HL-60 (cell line): ENCODE data around the gene MAGEA10.

Source experiments
- DNase-seq, 2 experiments: peaks; one replicate each; pipeline ENCODE4 v3.0.0-alpha.2; 2010 to 2020; ENCODE audit warnings: low read depth in 1 of 2, low spot score in 1 of 2
- H3K27ac ChIP-seq: fragments of 250-450 bp; sonication (Bioruptor Pico); replicated peaks from 2 replicates; pipeline ENCODE4 v1.5.1; 2020; ENCODE audit warnings: mild to moderate bottlenecking, moderate library complexity
- H3K27me3 ChIP-seq: fragments of 250-450 bp; sonication (Bioruptor Pico); 2 replicates; pipeline ENCODE4 v1.5.1; 2021; ENCODE audit warnings: mild to moderate bottlenecking, moderate library complexity; ENCODE audit not compliant: insufficient read depth, poor library complexity, severe bottlenecking
- H3K4me3 ChIP-seq: replicated peaks from 2 replicates; pipeline ENCODE4 v1.5.1; 2011; ENCODE audit warnings: mild to moderate bottlenecking, control low read depth, low read length; ENCODE audit not compliant: insufficient read depth
- GABPA ChIP-seq: IDR thresholded peaks from 2 replicates; pipeline ENCODE4 v1.6.1; 2012; ENCODE audit warnings: low read depth
- POLR2AphosphoS5 ChIP-seq: IDR thresholded peaks from 2 replicates; pipeline ENCODE4 v1.6.1; 2012; ENCODE audit warnings: low read depth
- SPI1 ChIP-seq: IDR thresholded peaks from 2 replicates; pipeline ENCODE4 v1.6.1; 2012; ENCODE audit warnings: low read depth, mild to moderate bottlenecking, borderline replicate concordance
- TF ChIP-seq, protein P1 (sequence below): IDR thresholded peaks from 2 replicates; pipeline ENCODE4 v1.6.1; 2012; ENCODE audit warnings: low read depth; ENCODE audit not compliant: insufficient replicate concordance
- TF ChIP-seq, protein P2 (sequence below): IDR thresholded peaks from one replicate; pipeline ENCODE4 v1.5.1; 2011; ENCODE audit warnings: low read length, control low read depth, inconsistent platforms; ENCODE audit not compliant: insufficient read depth

Gene MAGEA10

DNA sequence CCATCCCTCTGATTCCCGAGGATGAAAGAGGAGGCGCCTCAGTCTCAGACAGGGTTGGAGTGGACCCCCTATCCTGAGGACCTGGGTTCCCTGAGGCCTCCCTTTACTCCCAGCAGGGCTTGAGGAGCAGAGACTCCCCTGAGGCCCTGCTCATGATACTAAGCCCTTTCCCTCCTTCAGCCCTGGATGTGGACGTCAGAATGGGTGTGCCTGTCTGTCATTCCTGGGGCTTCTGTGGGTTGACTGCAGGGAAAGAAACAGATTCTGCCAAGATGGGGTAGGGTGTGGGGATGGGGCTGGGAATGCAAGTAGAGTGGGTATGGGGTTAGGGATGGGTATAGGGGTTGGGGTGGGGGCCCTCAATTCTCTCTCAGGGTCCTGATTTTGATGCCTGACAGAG, 21.1 kb downstream of the MAGEA10 start:
- no peak overlapping the region for H3K27ac ChIP-seq
- H3K27me3 ChIP-seq = no peaks in the 10 kb centered on the region
- TF ChIP-seq, protein P1, sequence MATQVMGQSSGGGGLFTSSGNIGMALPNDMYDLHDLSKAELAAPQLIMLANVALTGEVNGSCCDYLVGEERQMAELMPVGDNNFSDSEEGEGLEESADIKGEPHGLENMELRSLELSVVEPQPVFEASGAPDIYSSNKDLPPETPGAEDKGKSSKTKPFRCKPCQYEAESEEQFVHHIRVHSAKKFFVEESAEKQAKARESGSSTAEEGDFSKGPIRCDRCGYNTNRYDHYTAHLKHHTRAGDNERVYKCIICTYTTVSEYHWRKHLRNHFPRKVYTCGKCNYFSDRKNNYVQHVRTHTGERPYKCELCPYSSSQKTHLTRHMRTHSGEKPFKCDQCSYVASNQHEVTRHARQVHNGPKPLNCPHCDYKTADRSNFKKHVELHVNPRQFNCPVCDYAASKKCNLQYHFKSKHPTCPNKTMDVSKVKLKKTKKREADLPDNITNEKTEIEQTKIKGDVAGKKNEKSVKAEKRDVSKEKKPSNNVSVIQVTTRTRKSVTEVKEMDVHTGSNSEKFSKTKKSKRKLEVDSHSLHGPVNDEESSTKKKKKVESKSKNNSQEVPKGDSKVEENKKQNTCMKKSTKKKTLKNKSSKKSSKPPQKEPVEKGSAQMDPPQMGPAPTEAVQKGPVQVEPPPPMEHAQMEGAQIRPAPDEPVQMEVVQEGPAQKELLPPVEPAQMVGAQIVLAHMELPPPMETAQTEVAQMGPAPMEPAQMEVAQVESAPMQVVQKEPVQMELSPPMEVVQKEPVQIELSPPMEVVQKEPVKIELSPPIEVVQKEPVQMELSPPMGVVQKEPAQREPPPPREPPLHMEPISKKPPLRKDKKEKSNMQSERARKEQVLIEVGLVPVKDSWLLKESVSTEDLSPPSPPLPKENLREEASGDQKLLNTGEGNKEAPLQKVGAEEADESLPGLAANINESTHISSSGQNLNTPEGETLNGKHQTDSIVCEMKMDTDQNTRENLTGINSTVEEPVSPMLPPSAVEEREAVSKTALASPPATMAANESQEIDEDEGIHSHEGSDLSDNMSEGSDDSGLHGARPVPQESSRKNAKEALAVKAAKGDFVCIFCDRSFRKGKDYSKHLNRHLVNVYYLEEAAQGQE = no peak
- no peak for TF ChIP-seq POLR2AphosphoS5
- no peak overlapping the region for H3K4me3 ChIP-seq
- DNase-seq = no peak

GRCh38 chrX:152108527-152108926, 29.9 kb downstream of the MAGEA10 start:
- no peak for DNase-seq
- no peak overlapping the region for H3K4me3 ChIP-seq
- no peaks in the 10 kb centered on the region for H3K27me3 ChIP-seq
- H3K27ac ChIP-seq = no peak overlapping the region
- TF ChIP-seq, protein P2, sequence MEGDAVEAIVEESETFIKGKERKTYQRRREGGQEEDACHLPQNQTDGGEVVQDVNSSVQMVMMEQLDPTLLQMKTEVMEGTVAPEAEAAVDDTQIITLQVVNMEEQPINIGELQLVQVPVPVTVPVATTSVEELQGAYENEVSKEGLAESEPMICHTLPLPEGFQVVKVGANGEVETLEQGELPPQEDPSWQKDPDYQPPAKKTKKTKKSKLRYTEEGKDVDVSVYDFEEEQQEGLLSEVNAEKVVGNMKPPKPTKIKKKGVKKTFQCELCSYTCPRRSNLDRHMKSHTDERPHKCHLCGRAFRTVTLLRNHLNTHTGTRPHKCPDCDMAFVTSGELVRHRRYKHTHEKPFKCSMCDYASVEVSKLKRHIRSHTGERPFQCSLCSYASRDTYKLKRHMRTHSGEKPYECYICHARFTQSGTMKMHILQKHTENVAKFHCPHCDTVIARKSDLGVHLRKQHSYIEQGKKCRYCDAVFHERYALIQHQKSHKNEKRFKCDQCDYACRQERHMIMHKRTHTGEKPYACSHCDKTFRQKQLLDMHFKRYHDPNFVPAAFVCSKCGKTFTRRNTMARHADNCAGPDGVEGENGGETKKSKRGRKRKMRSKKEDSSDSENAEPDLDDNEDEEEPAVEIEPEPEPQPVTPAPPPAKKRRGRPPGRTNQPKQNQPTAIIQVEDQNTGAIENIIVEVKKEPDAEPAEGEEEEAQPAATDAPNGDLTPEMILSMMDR = no peak
- TF ChIP-seq SPI1 = no peak
- no peak for TF ChIP-seq POLR2AphosphoS5
- TF ChIP-seq, protein P1 = no peak
- no peak for TF ChIP-seq GABPA

DNA sequence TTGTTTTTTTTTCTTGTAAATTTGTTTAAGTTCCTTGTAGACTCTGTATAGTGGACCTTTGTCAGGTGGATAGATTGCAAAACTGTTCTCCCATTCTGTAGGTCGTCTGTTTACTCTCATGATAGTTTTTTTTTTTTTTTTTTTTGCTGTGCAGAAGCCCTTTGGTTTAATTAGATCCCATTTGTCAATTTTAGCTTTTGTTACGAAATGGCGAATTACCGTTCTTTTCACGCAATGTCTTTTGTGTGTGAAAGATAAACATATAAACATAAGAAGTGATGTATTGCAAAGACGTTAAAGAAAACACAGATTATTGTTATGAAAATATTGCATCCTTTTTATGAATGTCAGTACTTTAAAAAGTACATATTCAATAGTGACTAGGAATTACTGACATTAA, 34.5 kb downstream of the MAGEA10 start:
- DNase-seq = no peak
- TF ChIP-seq, protein P2 = no peak
- TF ChIP-seq SPI1 (no peak), POLR2AphosphoS5 (no peak), GABPA (no peak)
- TF ChIP-seq, protein P1 = no peak
- Histone ChIP-seq H3K27me3 (no peaks in the 10 kb centered on the region), H3K4me3 (no peak overlapping the region), H3K27ac (no peak overlapping the region)

DNA sequence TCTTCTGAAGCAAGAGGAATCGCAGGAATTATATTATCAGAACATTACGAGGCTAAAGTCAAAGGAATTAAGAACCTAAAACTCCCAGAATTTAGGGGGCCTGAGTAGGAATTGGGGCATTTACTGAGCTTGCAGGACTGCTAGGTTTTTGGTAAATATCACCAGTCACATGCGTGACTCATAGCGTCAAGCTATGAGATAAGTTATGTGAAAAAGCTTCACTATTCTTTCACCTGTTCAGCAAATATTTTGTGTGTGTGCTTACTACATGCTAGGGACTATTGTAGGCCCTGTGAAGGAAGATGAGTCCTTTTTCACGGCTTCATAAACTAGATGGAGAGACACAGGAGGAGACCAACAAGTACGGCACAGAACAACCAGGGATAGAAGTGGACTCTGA, 52.2 kb downstream of the MAGEA10 start:
- no peaks in the 10 kb centered on the region for H3K27me3 ChIP-seq
- TF ChIP-seq SPI1 (no peak), POLR2AphosphoS5 (no peak), GABPA (no peak)
- TF ChIP-seq, protein P2 = no peak
- TF ChIP-seq, protein P1 = no peak
- H3K4me3 ChIP-seq = no peak overlapping the region
- H3K27ac ChIP-seq = no peak overlapping the region
- DNase-seq = no peak
